Nephron (organoid): ENCODE results near the gene PRCD.
"Not testable (repeated sequence)": the region's sequence is repeated elsewhere in the genome, so short reads cannot be mapped to it uniquely, and the experiment has no call there.

ENCODE experiments used
- H3K27ac Mint-ChIP-seq, 3 experiments: 2 replicates each; pipeline ENCODE4 v1.8.0; 2020; ENCODE audit warnings: mixed read lengths in 3 of 3, mild to moderate bottlenecking in 2 of 3, moderate library complexity in 1 of 3
- H3K27me3 Mint-ChIP-seq: 2 replicates; pipeline ENCODE4 v1.8.0; 2021; ENCODE audit warnings: low read depth, mild to moderate bottlenecking, moderate library complexity, mixed read lengths
- H3K36me3 Mint-ChIP-seq: 2 replicates; pipeline ENCODE4 v1.8.0; 2020; ENCODE audit warnings: low read depth, mixed read lengths
- H3K4me1 Mint-ChIP-seq: 2 replicates; pipeline ENCODE4 v1.8.0; 2020; ENCODE audit warnings: mixed read lengths
- H3K4me3 Mint-ChIP-seq, 3 experiments: 2 replicates each; pipeline ENCODE4 v1.8.0; 2020; ENCODE audit warnings: mild to moderate bottlenecking in 3 of 3, mixed read lengths in 3 of 3, moderate library complexity in 2 of 3
- H3K9me3 Mint-ChIP-seq: 2 replicates; pipeline ENCODE4 v1.8.0; 2020; ENCODE audit warnings: mixed read lengths
- CTCF ChIP-seq, 3 experiments: fragments of 200-600 bp; sonication (generic); IDR thresholded peaks; one replicate each; pipeline ENCODE4 v1.5.0; 2021; ENCODE audit warnings: antibody characterized with exemption in 3 of 3; ENCODE audit not compliant: unreplicated experiment in 3 of 3

The PRCD gene

DNA sequence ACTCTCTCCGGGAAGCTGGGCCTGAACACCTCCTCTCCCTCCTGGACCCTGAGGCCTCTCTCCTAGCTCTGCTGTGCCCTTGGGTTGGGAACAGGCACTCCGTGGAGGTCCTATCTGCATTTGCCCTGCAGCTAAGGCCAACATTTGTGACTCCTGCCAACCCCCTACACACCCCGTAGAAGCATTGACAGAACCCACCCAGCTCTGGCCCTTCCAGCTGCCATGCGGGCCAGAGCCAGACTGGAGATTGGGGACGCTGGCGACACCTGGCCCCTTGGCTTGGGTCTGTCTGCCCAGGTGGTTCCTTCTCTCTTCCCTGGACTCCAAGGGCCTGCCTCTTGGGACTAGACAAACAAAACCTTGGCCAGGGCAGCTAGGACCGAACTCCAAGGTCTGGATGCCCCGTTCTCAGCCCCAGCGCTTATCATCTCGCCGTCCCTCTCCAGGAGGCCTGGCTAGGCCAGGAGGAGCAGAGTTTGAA lies 38.0 kb upstream of the PRCD start:
- H3K9me3 Mint-ChIP-seq, result no peaks in the 10 kb centered on the region
- H3K4me3 Mint-ChIP-seq, result peak overlapping the region; percentile 81 to 89 (median 84)
- H3K36me3 Mint-ChIP-seq, result no peaks in the 10 kb centered on the region
- no peak for TF ChIP-seq CTCF (IDR thresholded peaks at IDR 0.05; ENCODE audit: unreplicated experiment in 3 of 3)
- peaks cover 40% of the 10 kb centered on the region for H3K27me3 Mint-ChIP-seq
- H3K27ac Mint-ChIP-seq, result peak overlapping the region in 1 of 3 experiments; percentile 43
- H3K4me1 Mint-ChIP-seq, result peaks cover 25% of the 10 kb centered on the region

- H3K4me1 Mint-ChIP-seq, result peaks cover 25% of the 10 kb centered on the region
- peak overlapping the region in 1 of 3 experiments; percentile 43 for H3K4me3 Mint-ChIP-seq
- H3K9me3 Mint-ChIP-seq, result no peaks in the 10 kb centered on the region
- peaks cover 40% of the 10 kb centered on the region for H3K27me3 Mint-ChIP-seq
- no peak overlapping the region for H3K27ac Mint-ChIP-seq
- H3K36me3 Mint-ChIP-seq, result no peaks in the 10 kb centered on the region
- TF ChIP-seq CTCF (IDR thresholded peaks at IDR 0.05; ENCODE audit: unreplicated experiment in 3 of 3), result no peak
Observed at GRCh38 chr17:76502341-76503211, 37.3 kb upstream of the PRCD start.

GRCh38 chr17:76504117-76504516 lies 35.7 kb upstream of the PRCD start:
- peak overlapping the region in 1 of 3 experiments; percentile 32 for H3K27ac Mint-ChIP-seq
- peaks cover 19% of the 10 kb centered on the region for H3K4me1 Mint-ChIP-seq
- H3K9me3 Mint-ChIP-seq, result no peaks in the 10 kb centered on the region
- peak overlapping the region in 2 of 3 experiments; percentile 47 to 69 for H3K4me3 Mint-ChIP-seq
- peaks cover 35% of the 10 kb centered on the region for H3K27me3 Mint-ChIP-seq
- TF ChIP-seq CTCF (IDR thresholded peaks at IDR 0.05; ENCODE audit: unreplicated experiment in 3 of 3), result peak in 1 of 3 experiments; percentile 10
- H3K36me3 Mint-ChIP-seq, result no peaks in the 10 kb centered on the region

DNA sequence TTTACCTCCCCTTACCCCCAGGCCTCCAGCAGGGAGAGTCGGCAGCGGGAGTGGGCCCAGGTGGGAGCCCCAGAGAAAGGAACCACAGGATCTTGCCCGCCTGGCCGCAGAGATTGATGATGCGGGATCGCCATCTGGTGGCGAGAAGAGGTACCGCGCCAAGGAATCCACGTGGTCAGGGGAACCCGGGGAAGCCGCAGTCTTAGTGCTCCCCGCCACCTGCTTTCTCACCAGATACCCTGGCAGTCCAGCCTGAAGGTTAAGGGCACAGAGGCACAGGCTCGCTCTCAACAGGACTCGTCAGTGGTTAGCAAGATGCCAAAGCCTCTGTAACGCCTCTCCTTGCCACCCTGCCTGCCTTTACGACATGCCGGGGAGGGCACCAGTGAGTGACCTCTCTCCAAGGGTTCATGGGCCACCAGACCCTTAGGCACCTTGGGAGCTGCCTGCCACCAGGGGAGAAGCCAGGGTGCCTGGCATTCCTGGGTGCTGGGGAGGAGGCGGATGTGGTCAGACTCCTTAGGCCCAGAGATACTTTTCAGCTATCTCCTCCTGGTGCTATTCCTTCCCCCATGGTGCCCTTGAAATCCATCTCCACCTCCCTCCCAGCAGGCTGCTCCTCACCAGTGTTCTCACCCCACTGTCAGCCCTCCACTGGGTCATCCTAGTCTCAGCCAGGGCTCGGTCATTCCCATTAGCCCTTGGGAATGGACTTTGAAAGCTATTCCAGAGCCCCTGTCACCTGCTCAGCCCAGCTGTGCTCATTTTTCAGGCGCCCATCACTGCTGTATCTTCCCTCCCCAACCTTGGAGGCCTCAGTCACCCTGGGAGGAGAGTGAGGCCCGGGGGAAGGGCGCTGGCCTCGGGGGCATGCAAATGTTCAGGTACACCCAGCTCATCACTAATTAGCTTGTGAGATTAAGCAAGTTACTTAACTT lies 33.2 kb upstream of the PRCD start:
- peaks cover 22% of the 10 kb centered on the region for H3K4me1 Mint-ChIP-seq
- H3K36me3 Mint-ChIP-seq, result no peaks in the 10 kb centered on the region
- no peak overlapping the region for H3K4me3 Mint-ChIP-seq
- H3K9me3 Mint-ChIP-seq, result no peaks in the 10 kb centered on the region
- TF ChIP-seq CTCF (IDR thresholded peaks at IDR 0.05; ENCODE audit: unreplicated experiment in 3 of 3), result peak; percentile 88 to 95 (median 94)
- peaks cover 32% of the 10 kb centered on the region for H3K27me3 Mint-ChIP-seq
- no peak overlapping the region for H3K27ac Mint-ChIP-seq

GRCh38 chr17:76508472-76509063 lies 31.3 kb upstream of the PRCD start:
- H3K27me3 Mint-ChIP-seq, result peaks cover 18% of the 10 kb centered on the region
- H3K4me3 Mint-ChIP-seq, result peak overlapping the region in 2 of 3 experiments; percentile 0
- peaks cover 26% of the 10 kb centered on the region for H3K4me1 Mint-ChIP-seq
- H3K9me3 Mint-ChIP-seq, H3K36me3 Mint-ChIP-seq: not testable (repeated sequence)
- H3K27ac Mint-ChIP-seq, result peak overlapping the region in 2 of 3 experiments; percentile 19 to 52
